GM12891 (cell line): ENCODE measurements around the gene ARID1B.

ENCODE experiments used
- DNase-seq: peaks from one replicate; pipeline ENCODE4 v3.0.0; 2011; ENCODE audit warnings: low spot score; ENCODE audit not compliant: insufficient read length
- FAIRE-seq: peaks from 2 replicates; lab custom pipeline; 2011; peaks lifted over from hg19 to GRCh38; lab: Jason Lieb, UNC
- PAX5 ChIP-seq: IDR thresholded peaks from 2 replicates; pipeline ENCODE4 v1.6.1; 2011; ENCODE audit warnings: low read length, moderate library complexity, mild to moderate bottlenecking; ENCODE audit not compliant: insufficient read depth, severe bottlenecking
- POLR2A ChIP-seq: IDR thresholded peaks from 2 replicates; pipeline ENCODE4 v1.6.1; 2011; ENCODE audit warnings: low read depth, low read length, control low read depth
- POLR2AphosphoS5 ChIP-seq: IDR thresholded peaks from 2 replicates; pipeline ENCODE4 v1.6.1; 2011; ENCODE audit warnings: low read depth, low read length, control low read depth
- POU2F2 ChIP-seq: IDR thresholded peaks from 2 replicates; pipeline ENCODE4 v1.6.1; 2011; ENCODE audit warnings: low read depth, mild to moderate bottlenecking, control low read depth, low read length, moderate library complexity
- SPI1 ChIP-seq: IDR thresholded peaks from 2 replicates; pipeline ENCODE4 v1.6.1; 2011; ENCODE audit warnings: low read depth, low read length, control low read depth
- TAF1 ChIP-seq: IDR thresholded peaks from 2 replicates; pipeline ENCODE4 v1.6.1; 2011; ENCODE audit warnings: low read depth, low read length, control low read depth

Gene ARID1B

GRCh38 chr6:156988276-156989158, 211.3 kb downstream of the ARID1B start:
- peak; percentile 21 for DNase-seq
- no peak for TF ChIP-seq TAF1
- TF ChIP-seq POU2F2, result no peak; the same call in 1 of the 2 replicates
- no peak for TF ChIP-seq POLR2A
- peak; percentile 78 for TF ChIP-seq SPI1
- no peak for TF ChIP-seq PAX5
- TF ChIP-seq POLR2AphosphoS5, result peak; percentile 31; the same call in 1 of the 2 replicates
- peak; percentile 98 for FAIRE-seq

DNA sequence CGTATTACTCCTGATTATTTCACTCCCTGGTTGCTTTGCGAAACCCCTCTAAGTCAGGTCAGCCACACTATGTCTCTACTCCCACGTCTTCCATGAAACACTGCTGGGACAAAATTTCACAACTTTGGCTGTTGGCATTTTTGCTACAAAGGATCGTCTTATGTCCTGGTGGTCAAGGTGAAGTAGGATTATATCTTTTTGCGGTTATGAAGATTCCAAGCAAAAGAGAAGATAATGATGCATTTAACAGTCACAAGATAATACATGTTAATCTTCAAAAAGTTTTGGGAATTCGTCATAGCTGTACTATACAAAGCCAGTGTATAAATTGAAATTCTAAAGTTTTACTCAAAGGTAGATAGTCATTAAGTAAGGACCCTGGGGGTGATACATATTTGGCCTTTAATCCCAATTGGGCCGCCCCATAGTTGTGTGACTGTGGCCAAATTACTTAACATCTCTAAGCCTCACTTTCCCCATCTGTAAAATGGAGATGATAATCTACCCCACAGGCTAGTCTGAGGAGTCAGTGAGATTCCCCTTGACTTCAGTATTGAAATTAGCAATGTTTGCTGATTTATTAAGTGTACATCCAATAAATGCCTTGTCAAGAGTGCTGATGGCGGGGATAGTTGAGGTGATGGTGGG, 212.1 kb downstream of the ARID1B start:
- FAIRE-seq (peak; percentile 72), DNase-seq (no peak)
- TF ChIP-seq SPI1 (no peak), POU2F2 (no peak), POLR2AphosphoS5 (no peak)

DNA sequence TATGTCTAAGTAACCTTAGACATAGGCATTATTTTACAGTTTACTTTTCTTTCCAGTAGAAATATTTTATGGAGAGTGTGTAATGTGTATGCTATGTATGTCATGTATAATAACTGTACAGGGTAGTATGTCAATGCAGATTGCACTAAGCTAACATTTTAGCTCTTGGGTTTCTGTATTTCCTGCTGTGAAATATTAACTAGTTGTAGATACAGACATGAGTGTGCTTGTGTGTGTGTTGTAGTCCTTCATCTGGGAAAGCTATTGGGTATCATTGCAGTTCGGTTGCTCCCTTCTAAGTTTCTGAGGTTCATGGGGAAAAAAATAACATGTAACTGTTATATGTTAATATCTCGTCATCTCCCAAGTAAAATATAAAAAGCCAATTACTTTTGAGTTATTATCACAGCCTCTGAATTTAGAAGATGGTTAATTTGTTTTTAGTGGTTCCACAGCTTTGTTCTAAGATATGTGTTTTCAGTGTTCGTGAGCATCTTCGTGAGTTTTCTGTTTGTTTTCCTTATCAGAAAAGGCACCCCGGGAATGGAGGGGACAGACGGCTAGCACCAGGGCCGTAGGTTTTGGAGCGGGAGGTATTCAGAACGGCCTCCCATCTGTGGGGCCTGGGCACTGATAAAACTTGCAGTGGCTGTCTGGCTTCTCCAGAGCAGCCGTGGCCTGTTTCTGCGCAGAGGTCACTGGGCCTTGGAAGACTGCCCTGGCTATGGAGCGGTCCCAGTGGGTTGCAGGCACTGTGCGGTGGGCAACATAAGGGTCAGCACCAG, 215.0 kb downstream of the ARID1B start:
- TF ChIP-seq POLR2AphosphoS5, result no peak
- no peak for TF ChIP-seq POU2F2
- no peak for TF ChIP-seq POLR2A
- no peak for TF ChIP-seq PAX5
- TF ChIP-seq TAF1, result no peak
- no peak for TF ChIP-seq SPI1
- FAIRE-seq (no peak), DNase-seq (no peak)

GRCh38 chr6:156993713-156994112, 216.5 kb downstream of the ARID1B start:
- FAIRE-seq (no peak), DNase-seq (no peak)
- TF ChIP-seq POLR2A (no peak), POU2F2 (no peak), SPI1 (no peak), POLR2AphosphoS5 (no peak), TAF1 (no peak), PAX5 (no peak)

DNA sequence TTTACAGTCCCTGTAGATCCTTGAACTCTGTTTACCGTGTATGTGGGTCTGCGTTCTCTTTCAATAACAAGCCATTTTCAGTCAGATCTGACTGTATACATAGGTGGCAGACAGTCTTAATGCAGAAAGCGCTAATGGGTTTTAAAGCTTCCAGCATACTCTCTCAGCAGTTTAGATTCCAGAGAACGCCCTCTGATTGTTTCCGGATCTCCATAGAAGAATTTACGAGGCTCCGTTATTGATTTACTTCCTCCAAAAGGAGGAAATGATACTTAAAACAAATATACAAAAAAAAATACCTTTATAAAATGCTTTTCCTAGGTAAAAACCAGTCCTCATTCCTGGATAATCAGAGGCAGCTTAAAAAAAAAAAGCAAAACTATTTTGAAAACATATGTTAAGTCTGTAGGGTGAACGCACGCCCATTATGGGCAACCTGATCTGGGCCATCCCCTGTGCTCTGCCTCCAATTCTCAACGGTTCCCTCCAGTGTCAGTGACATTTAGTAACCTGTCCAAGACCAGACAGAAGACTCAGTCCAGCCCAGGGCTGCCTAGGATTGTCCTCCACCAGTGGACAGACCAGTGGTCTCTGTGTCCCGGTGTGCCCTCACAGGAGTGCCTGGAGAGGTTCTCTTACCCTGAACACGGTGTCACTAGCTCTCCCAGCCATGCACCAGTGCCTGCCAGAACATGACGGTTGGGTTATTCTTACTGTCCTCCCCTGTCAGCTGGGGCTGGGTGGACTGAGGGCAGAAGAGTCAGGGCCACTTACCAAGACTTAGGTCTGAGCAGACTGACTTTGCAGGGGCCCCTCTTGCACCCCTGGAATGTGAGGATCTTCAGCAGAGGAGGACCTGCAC, 217.3 kb downstream of the ARID1B start:
- TF ChIP-seq TAF1, result no peak
- TF ChIP-seq POU2F2, result no peak
- TF ChIP-seq POLR2A, result no peak
- no peak for TF ChIP-seq PAX5
- no peak for TF ChIP-seq SPI1
- TF ChIP-seq POLR2AphosphoS5, result no peak
- DNase-seq, result no peak
- peak; percentile 87 for FAIRE-seq

- no peak for FAIRE-seq
Observed at GRCh38 chr6:156995502-156995901, 218.3 kb downstream of the ARID1B start.

DNA sequence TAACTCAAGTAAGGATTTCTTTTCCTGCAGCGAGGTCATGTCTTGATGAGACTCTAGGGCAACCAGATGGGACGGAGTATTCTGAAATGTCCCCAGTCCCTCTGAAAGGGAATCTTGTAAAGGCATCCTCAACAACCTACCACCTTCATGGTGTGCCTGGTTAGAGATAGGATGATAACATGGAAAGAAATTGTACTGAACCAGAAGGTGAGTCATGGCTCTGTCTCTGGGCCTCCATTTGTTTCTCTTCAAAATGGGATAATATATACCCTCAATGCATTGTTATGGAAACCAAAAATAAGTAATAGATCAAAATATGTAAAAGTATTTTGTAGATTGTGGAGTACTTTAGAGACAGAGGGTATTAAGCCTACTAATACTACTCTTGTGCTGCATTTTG, 219.1 kb downstream of the ARID1B start:
- TF ChIP-seq POU2F2 (no peak), PAX5 (no peak), POLR2AphosphoS5 (no peak), SPI1 (no peak), TAF1 (no peak), POLR2A (no peak)
- no peak for FAIRE-seq
- no peak for DNase-seq

More at GRCh38 chr6:156995502-156995901, 218.3 kb downstream of the ARID1B start:
- DNase-seq, result no peak
- no peak for TF ChIP-seq PAX5

DNA sequence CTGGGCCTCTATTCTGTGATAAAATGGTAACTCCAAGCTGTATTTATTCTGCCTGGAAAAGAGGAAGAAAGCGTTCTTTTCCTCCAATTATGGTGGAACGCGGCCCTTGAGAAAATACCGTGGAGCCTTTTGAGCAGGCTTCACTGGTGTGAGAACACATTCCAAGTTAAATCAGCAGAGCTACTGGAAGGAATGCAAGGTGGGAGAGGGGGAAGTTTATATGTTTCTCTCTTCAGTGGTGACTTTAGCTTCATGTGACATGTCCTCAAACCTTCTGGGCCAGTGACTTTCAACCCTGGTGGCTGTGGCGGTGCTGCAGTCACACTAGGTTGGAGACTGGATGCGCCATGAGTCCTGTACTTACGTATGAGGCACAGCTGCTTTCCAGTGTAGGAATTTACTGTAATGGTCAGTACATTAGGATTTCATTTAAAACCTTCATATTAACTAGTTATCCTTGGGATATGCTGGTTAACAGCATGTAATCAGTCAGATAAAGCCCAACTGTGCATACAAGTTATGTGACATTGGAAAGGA, 221.7 kb downstream of the ARID1B start:
- FAIRE-seq (no peak), DNase-seq (no peak)
- no peak for TF ChIP-seq PAX5
